Nephron progenitor cell (in vitro differentiated cells): Measurements from ENCODE around the gene ANO5.

ENCODE experiments used
- DNase-seq: peaks from one replicate; pipeline ENCODE4 v3.0.0; 2021
- H3K27ac Mint-ChIP-seq: 2 replicates; pipeline ENCODE4 v1.8.0; 2021; ENCODE audit warnings: mild to moderate bottlenecking, moderate library complexity, mixed read lengths
- H3K27me3 Mint-ChIP-seq: 2 replicates; pipeline ENCODE4 v1.8.0; 2021; ENCODE audit warnings: mild to moderate bottlenecking, low read depth, mixed read lengths; ENCODE audit not compliant: poor library complexity
- H3K36me3 Mint-ChIP-seq: 2 replicates; pipeline ENCODE4 v1.8.0; 2021; ENCODE audit warnings: low read depth, mixed read lengths
- H3K4me1 Mint-ChIP-seq: 2 replicates; pipeline ENCODE4 v1.8.0; 2021; ENCODE audit warnings: mixed read lengths
- H3K4me3 Mint-ChIP-seq: 2 replicates; pipeline ENCODE4 v1.8.0; 2021; ENCODE audit warnings: mild to moderate bottlenecking, moderate library complexity, mixed read lengths
- H3K9me3 Mint-ChIP-seq: 2 replicates; pipeline ENCODE4 v1.8.0; 2021; ENCODE audit warnings: mild to moderate bottlenecking, moderate library complexity, mixed read lengths
- CTCF ChIP-seq: fragments of 200-600 bp; sonication (generic); IDR thresholded peaks from 2 replicates; pipeline ENCODE4 v1.5.0; 2021; ENCODE audit warnings: antibody characterized with exemption

ANO5 gene

GRCh38 chr11:22331771-22332170 is 138.9 kb downstream of the ANO5 start:
- H3K27ac Mint-ChIP-seq, result no peak overlapping the region

More at GRCh38 chr11:22331771-22332170, 138.9 kb downstream of the ANO5 start:
- H3K4me3 Mint-ChIP-seq, result no peak overlapping the region
- DNase-seq, result no peak
- no peaks in the 10 kb centered on the region for H3K36me3 Mint-ChIP-seq
- no peak for TF ChIP-seq CTCF
- no peaks in the 10 kb centered on the region for H3K4me1 Mint-ChIP-seq
- peaks cover 17% of the 10 kb centered on the region for H3K27me3 Mint-ChIP-seq
- H3K9me3 Mint-ChIP-seq, result no peaks in the 10 kb centered on the region
